ENCODE results near the gene SNX7. TPM values are rescaled to one million over a fixed set of nuclear protein-coding genes. Genes with fewer than 3 reads are reported as not detected.

The SNX7 gene
- total RNA-seq, 4 donors from 2014 or later, result 21.7 to 55.4 (median 35.2) TPM

- no peak overlapping the region for H3K4me3 ChIP-seq
- no peaks in the 10 kb centered on the region for H3K27me3 ChIP-seq
- no peak overlapping the region for H3K27ac ChIP-seq
- ATAC-seq, result no peak
- no peaks in the 10 kb centered on the region for H3K36me3 ChIP-seq
- no peak for TF ChIP-seq EP300 (IDR thresholded peaks at IDR 0.05)
- no peak for TF ChIP-seq CTCF (IDR thresholded peaks at IDR 0.05)
- no peak for TF ChIP-seq POLR2AphosphoS5 (IDR thresholded peaks at IDR 0.05)
- no peak for TF ChIP-seq POLR2A (IDR thresholded peaks at IDR 0.05)
- H3K9me3 ChIP-seq, result peaks cover 0 to 30% (median 0%) of the 10 kb centered on the region in 3 donors
- WGBS, 2 donors (ENCODE audit: low coverage in 1 of 2), result 70 to 76% methylated on average over 2 of the region's 2 CpGs
- H3K4me1 ChIP-seq, result no peaks in the 10 kb centered on the region
Measured at GRCh38 chr1:98781906-98782305, 120.4 kb downstream of the SNX7 start.

GRCh38 chr1:98783821-98784220, 122.3 kb downstream of the SNX7 start:
- 100% methylated on average over 3 of the region's 6 CpGs; no CpG with 5 or more reads in 1 of the 2 donors for WGBS, 2 donors (ENCODE audit: low coverage in 1 of 2)
- Histone ChIP-seq H3K4me1 (no peaks in the 10 kb centered on the region), H3K36me3 (no peaks in the 10 kb centered on the region), H3K27ac (no peak overlapping the region), H3K9me3 (peaks cover 0 to 31% (median 0%) of the 10 kb centered on the region in 3 donors), H3K4me3 (no peak overlapping the region), H3K27me3 (no peaks in the 10 kb centered on the region)
- no peak for ATAC-seq
- no peak for TF ChIP-seq POLR2A (IDR thresholded peaks at IDR 0.05)

GRCh38 chr1:98791498-98791897, 130.0 kb downstream of the SNX7 start:
- Histone ChIP-seq H3K4me1 (no peaks in the 10 kb centered on the region), H3K27ac (no peak overlapping the region), H3K9me3 (peaks cover 0 to 6% (median 0%) of the 10 kb centered on the region in 3 donors), H3K27me3 (no peaks in the 10 kb centered on the region), H3K36me3 (no peaks in the 10 kb centered on the region), H3K4me3 (no peak overlapping the region)
- ATAC-seq, result no peak
- TF ChIP-seq EP300 (IDR thresholded peaks at IDR 0.05) (no peak), POLR2AphosphoS5 (IDR thresholded peaks at IDR 0.05) (no peak), CTCF (IDR thresholded peaks at IDR 0.05) (no peak), POLR2A (IDR thresholded peaks at IDR 0.05) (no peak)
- WGBS, 2 donors (ENCODE audit: low coverage in 1 of 2), result 71% methylated on average over 5 of the region's 6 CpGs; no CpG with 5 or more reads in 1 of the 2 donors

- Histone ChIP-seq H3K4me1 (no peaks in the 10 kb centered on the region), H3K27me3 (no peaks in the 10 kb centered on the region), H3K27ac (no peak overlapping the region), H3K9me3 (no peaks in the 10 kb centered on the region), H3K36me3 (no peaks in the 10 kb centered on the region), H3K4me3 (no peak overlapping the region)
- no peak for ATAC-seq
- TF ChIP-seq POLR2AphosphoS5 (IDR thresholded peaks at IDR 0.05), result no peak
- no peak for TF ChIP-seq POLR2A (IDR thresholded peaks at IDR 0.05)
- no peak for TF ChIP-seq EP300 (IDR thresholded peaks at IDR 0.05)
- no peak for TF ChIP-seq CTCF (IDR thresholded peaks at IDR 0.05)
- WGBS, 2 donors (ENCODE audit: low coverage in 1 of 2), result 13 to 43% methylated on average over 1 of the region's 1 CpG
Measured at GRCh38 chr1:98792123-98792522, 130.6 kb downstream of the SNX7 start.

GRCh38 chr1:98793136-98793535, 131.6 kb downstream of the SNX7 start:
- no peaks in the 10 kb centered on the region for H3K9me3 ChIP-seq
- H3K27me3 ChIP-seq, result no peaks in the 10 kb centered on the region
- ATAC-seq, result no peak
- no peaks in the 10 kb centered on the region for H3K4me1 ChIP-seq
- H3K36me3 ChIP-seq, result no peaks in the 10 kb centered on the region
- no peak overlapping the region for H3K27ac ChIP-seq
- no peak overlapping the region for H3K4me3 ChIP-seq
- 54 to 73% methylated on average over 3 of the region's 3 CpGs for WGBS, 2 donors (ENCODE audit: low coverage in 1 of 2)
- TF ChIP-seq CTCF (IDR thresholded peaks at IDR 0.05) (no peak), EP300 (IDR thresholded peaks at IDR 0.05) (no peak), POLR2A (IDR thresholded peaks at IDR 0.05) (no peak), POLR2AphosphoS5 (IDR thresholded peaks at IDR 0.05) (no peak)
